Stimulated activated CD8-positive, alpha-beta memory T cell treated with anti-CD3 and anti-CD28 coated beads, Interleukin-4, amount 100 ng/mL, for 48 hours (primary cell): Measurements from ENCODE around the gene TMBIM6.
"Not testable (repeated sequence)": the region's sequence is repeated elsewhere in the genome, so short reads cannot be mapped to it uniquely, and the experiment has no call there.

Experiments
- DNase-seq: peaks from one replicate; pipeline ENCODE4 v3.0.0-alpha.2; 2020

Gene TMBIM6

GRCh38 chr12:49740930-49741881 lies at the start of gene TMBIM6:
TMBIM6 (plus strand) TSS chr12:49741557; CDS start chr12:49752494, 10,937 bp downstream.
- DNase-seq: peak; percentile 99

GRCh38 chr12:49692851-49693250 lies 48.5 kb upstream of the TMBIM6 start:
- no peak for DNase-seq

GRCh38 chr12:49693931-49694444 lies 47.4 kb upstream of the TMBIM6 start:
- no peak for DNase-seq

GRCh38 chr12:49696723-49697122 lies 44.6 kb upstream of the TMBIM6 start:
- no peak for DNase-seq

GRCh38 chr12:49697808-49698207 lies 43.5 kb upstream of the TMBIM6 start:
- DNase-seq: no peak

GRCh38 chr12:49698619-49699545 lies 42.5 kb upstream of the TMBIM6 start:
- DNase-seq: peak; percentile 63

- no peak for DNase-seq
Observed at GRCh38 chr12:49702009-49702408, 39.3 kb upstream of the TMBIM6 start.

GRCh38 chr12:49702676-49703215 lies 38.6 kb upstream of the TMBIM6 start:
- no peak for DNase-seq

GRCh38 chr12:49703647-49704137 lies 37.7 kb upstream of the TMBIM6 start:
- peak; percentile 69 for DNase-seq

- DNase-seq: peak; percentile 57
Observed at GRCh38 chr12:49705479-49706134, 35.8 kb upstream of the TMBIM6 start.

GRCh38 chr12:49706351-49707127 lies 34.8 kb upstream of the TMBIM6 start:
- DNase-seq: peak; percentile 42

- DNase-seq: peak; percentile 99
Observed at GRCh38 chr12:49707128-49707811, 34.1 kb upstream of the TMBIM6 start, which contains the start of gene FMNL3. FMNL3 (minus strand) TSS chr12:49707405; CDS start chr12:49707180, 225 bp downstream.

GRCh38 chr12:49707812-49708147 lies 33.6 kb upstream of the TMBIM6 start:
- DNase-seq: no peak

- DNase-seq: no peak
Observed at GRCh38 chr12:49708851-49709250, 32.5 kb upstream of the TMBIM6 start.

GRCh38 chr12:49713952-49714351 lies 27.4 kb upstream of the TMBIM6 start:
- not testable (repeated sequence) for DNase-seq

- DNase-seq: no peak
Observed at GRCh38 chr12:49716553-49716952, 24.8 kb upstream of the TMBIM6 start.

- DNase-seq: not testable (repeated sequence)
Observed at GRCh38 chr12:49717800-49718199, 23.6 kb upstream of the TMBIM6 start.

GRCh38 chr12:49720214-49720613 lies 21.1 kb upstream of the TMBIM6 start:
- no peak for DNase-seq

GRCh38 chr12:49721355-49721754 lies 20.0 kb upstream of the TMBIM6 start:
- DNase-seq: not testable (repeated sequence)

- no peak for DNase-seq
Observed at GRCh38 chr12:49728446-49728845, 12.9 kb upstream of the TMBIM6 start.

- no peak for DNase-seq
Observed at GRCh38 chr12:49730050-49730449, 11.3 kb upstream of the TMBIM6 start.
